Transverse colon (tissue), 4 donors: ENCODE data around the gene CFAP73. TPM values are rescaled to one million over a fixed set of nuclear protein-coding genes. Genes with fewer than 3 reads are reported as not detected.
"Not testable (repeated sequence)": the region's sequence is repeated elsewhere in the genome, so short reads cannot be mapped to it uniquely, and the experiment has no call there.

ENCODE experiments used
- DNase-seq: peaks from one replicate; pipeline ENCODE4 v3.0.0-alpha.2; 2019
- H3K27ac ChIP-seq, 4 donors: fragments of 200-600 bp; sonication (generic); 2 replicates each; pipeline ENCODE4 v1.5.1; 2016 to 2018; ENCODE audit warnings: inconsistent platforms in 4 of 4
- H3K27me3 ChIP-seq: fragments of 200-600 bp; sonication (generic); 2 replicates; pipeline ENCODE4 v1.5.1; 2017; ENCODE audit warnings: inconsistent platforms
- H3K36me3 ChIP-seq, 4 donors: fragments of 200-600 bp; sonication (generic); 2 replicates each; pipeline ENCODE4 v1.5.1; 2017 to 2019; ENCODE audit warnings: inconsistent platforms in 4 of 4
- H3K4me1 ChIP-seq, 4 donors: fragments of 200-600 bp; sonication (generic); 2 replicates each; pipeline ENCODE4 v1.5.1; 2017 to 2020; ENCODE audit warnings: inconsistent platforms in 4 of 4
- H3K4me3 ChIP-seq, 4 donors: fragments of 200-600 bp; sonication (generic); 1 replicate in 1 of 4; 2 replicates in 3 of 4; pipeline versions ENCODE4 v1.5.1 to v1.6.1; 2017 to 2019; ENCODE audit warnings: inconsistent platforms in 4 of 4
- H3K9me3 ChIP-seq, 2 donors: fragments of 200-600 bp; sonication (generic); 2 replicates each; pipeline ENCODE4 v1.5.1; 2017 to 2019; ENCODE audit warnings: inconsistent platforms in 2 of 2
- EP300 ChIP-seq: sonication (generic); formaldehyde crosslinking; IDR thresholded peaks from one replicate; pipeline ENCODE4 v1.6.1; 2017; ENCODE audit warnings: antibody characterized with exemption, low read depth
- POLR2A ChIP-seq: fragments of 450-650 bp; IDR thresholded peaks from one replicate; pipeline ENCODE4 v1.6.1; 2016; ENCODE audit warnings: antibody characterized with exemption, mild to moderate bottlenecking, moderate library complexity
- POLR2AphosphoS5 ChIP-seq, 3 donors: sonication (generic); formaldehyde crosslinking; IDR thresholded peaks; one replicate each; pipeline ENCODE4 v1.6.1; 2016; ENCODE audit warnings: antibody characterized with exemption in 3 of 3
- WGBS, 2 donors: methylation state at CpG; one replicate each; pipeline ENCODE4 v1.1.5; 2018; ENCODE audit warnings: low coverage in 1 of 2; 5-methylcytosine and 5-hydroxymethylcytosine counted together
- in situ Hi-C, 4 donors: fragments of 200-750 bp; cut with MboI; loops; one replicate each; pipeline versions ENCODE4 v1.15.0 to v1.15.1; 2017; ENCODE audit warnings: low sequenced_read_pairs in 3 of 4, low pct_ligation_motif_present in 1 of 4, low pct_unique_long_range_greater_than_20kb in 1 of 4
- intact Hi-C: fragments of 100-400 bp; cut with DNase I; formaldehyde crosslinking; loops from one replicate; pipeline ENCODE4 v1.15.1; 2023; ENCODE audit warnings: low total_unique reads
- total RNA-seq, 4 donors: library from RNA; depleted of rRNA; stranded (reverse); fragments of >200 nt; gene quantifications; one replicate each; pipeline ENCODE4 v1.1.0, GENCODE V29; 2016
- TF ChIP-seq, protein P1 (sequence below), 5 experiments: fragments of 200-600 bp in 3 of 5; fragments of 450-650 bp in 2 of 5; sonication (generic) in 3 of 5; IDR thresholded peaks; 1 replicate in 2 of 5; 2 replicates in 3 of 5; pipeline ENCODE4 v1.5.1; 2016 to 2017; ENCODE audit warnings: antibody characterized with exemption in 5 of 5, inconsistent platforms in 3 of 5, mild to moderate bottlenecking in 2 of 5, moderate library complexity in 1 of 5

The CFAP73 gene
- total RNA-seq, 4 donors from 2014 or later, result not detected

DNA sequence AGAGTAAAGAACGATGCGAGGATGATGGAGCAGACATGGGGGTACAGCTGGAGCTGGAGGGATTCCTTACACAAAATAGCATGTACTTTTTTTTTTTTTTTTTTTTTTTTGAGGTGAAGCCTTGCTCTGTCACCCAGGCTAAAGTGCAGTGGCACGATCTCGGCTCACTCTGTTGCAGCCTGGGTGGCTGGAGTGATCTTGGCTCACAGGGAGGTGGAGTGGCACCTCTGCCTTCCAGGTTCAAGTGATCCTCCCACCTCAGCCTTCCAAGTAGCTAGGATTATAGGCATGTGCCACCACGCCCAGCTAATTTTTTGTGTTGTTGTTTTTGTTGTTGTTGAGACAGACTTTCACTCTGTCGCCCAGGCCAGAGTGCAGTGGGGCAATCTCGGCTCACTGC lies 8.8 kb upstream of the CFAP73 start:
- H3K4me3 ChIP-seq, result no peak overlapping the region
- 69 to 71% methylated on average over 5 to 7 of the region's 7 CpGs for WGBS, 2 donors
- no peaks in the 10 kb centered on the region for H3K36me3 ChIP-seq
- H3K9me3 ChIP-seq, result no peaks in the 10 kb centered on the region
- H3K27me3 ChIP-seq, result peaks cover 5% of the 10 kb centered on the region
- DNase-seq, result no peak
- H3K4me1 ChIP-seq, result peaks cover 0 to 29% (median 26%) of the 10 kb centered on the region in 4 donors
- H3K27ac ChIP-seq, result no peak overlapping the region
- in situ Hi-C loops (no loop called here), intact Hi-C loops (no loop called here)
- TF ChIP-seq POLR2AphosphoS5 (IDR thresholded peaks at IDR 0.05) (no peak), POLR2A (no peak), EP300 (no peak)
- TF ChIP-seq, protein P1, sequence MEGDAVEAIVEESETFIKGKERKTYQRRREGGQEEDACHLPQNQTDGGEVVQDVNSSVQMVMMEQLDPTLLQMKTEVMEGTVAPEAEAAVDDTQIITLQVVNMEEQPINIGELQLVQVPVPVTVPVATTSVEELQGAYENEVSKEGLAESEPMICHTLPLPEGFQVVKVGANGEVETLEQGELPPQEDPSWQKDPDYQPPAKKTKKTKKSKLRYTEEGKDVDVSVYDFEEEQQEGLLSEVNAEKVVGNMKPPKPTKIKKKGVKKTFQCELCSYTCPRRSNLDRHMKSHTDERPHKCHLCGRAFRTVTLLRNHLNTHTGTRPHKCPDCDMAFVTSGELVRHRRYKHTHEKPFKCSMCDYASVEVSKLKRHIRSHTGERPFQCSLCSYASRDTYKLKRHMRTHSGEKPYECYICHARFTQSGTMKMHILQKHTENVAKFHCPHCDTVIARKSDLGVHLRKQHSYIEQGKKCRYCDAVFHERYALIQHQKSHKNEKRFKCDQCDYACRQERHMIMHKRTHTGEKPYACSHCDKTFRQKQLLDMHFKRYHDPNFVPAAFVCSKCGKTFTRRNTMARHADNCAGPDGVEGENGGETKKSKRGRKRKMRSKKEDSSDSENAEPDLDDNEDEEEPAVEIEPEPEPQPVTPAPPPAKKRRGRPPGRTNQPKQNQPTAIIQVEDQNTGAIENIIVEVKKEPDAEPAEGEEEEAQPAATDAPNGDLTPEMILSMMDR (IDR thresholded peaks at IDR 0.05), result no peak

DNA sequence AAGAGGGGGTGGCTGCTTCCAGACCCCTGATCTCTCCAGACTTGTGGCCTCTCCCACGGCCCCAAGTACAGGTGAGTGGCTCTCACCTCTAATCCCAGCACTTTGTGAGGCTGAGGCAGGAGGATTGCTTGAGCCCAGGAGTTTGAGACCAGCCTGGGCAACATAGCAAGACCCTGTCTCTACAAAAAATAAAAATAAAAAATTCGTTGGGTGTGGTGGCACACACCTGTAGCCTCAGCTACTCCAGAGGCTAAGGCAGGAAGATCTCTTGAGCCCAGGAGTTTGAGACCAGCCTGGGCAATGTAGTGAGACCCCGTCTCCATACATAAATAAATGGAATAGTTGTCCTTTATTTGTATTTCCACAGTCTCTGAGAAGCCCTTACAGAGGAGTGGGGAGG lies 7.8 kb upstream of the CFAP73 start:
- H3K9me3 ChIP-seq, H3K4me3 ChIP-seq, H3K36me3 ChIP-seq, in situ Hi-C loops, intact Hi-C loops, H3K27me3 ChIP-seq, DNase-seq: not testable (repeated sequence)
- WGBS, 2 donors, result 0 to 60% methylated on average over 1 to 3 of the region's 3 CpGs
- Histone ChIP-seq H3K27ac (peak overlapping the region; percentile 53 to 66 (median 60)), H3K4me1 (peaks cover 0 to 19% (median 18%) of the 10 kb centered on the region in 4 donors)

DNA sequence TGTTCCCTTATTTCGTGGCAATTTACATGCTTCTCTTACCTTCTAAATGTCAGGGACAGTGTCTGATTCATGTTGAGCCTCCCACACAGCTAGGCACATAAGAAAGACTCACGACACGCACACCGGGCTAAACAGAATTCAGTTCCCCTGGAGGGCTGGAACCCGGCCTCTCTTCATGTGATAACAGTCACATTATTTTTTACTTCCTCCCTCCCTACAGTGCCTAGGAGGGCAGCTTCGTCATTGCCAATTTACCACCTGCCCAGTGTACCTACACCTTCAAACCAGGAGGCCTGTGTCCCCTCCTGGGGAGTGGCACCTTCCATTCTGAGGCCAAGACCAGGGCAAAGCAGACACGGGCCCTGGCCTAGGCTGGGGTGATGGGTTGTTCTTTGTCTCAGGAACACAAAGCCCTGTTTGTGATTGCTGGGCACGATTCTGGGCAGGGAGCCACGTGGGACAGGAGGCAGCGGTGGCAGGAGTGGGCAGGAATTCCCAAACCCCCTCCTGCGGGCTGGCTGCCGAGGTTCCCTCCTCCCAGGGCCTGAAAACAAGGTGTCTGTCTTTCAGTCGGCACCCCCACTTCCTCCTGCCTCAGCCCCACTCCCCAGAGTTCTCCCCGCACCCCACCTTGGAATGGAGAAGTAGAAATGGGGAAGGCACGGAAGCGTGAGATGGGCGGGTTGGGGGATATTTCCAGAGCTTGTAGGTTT lies 7.2 kb upstream of the CFAP73 start:
- DNase-seq, result peak; percentile 77
- H3K9me3 ChIP-seq, result no peaks in the 10 kb centered on the region
- intact Hi-C loops, result no loop called here
- in situ Hi-C loops, result no loop called here
- TF ChIP-seq POLR2A (no peak), EP300 (no peak), POLR2AphosphoS5 (IDR thresholded peaks at IDR 0.05) (no peak)
- TF ChIP-seq, protein P1 (IDR thresholded peaks at IDR 0.05), result no peak
- peaks cover 0 to 18% (median 15%) of the 10 kb centered on the region in 4 donors for H3K4me1 ChIP-seq
- no peak overlapping the region for H3K4me3 ChIP-seq
- H3K27me3 ChIP-seq, result no peaks in the 10 kb centered on the region
- WGBS, 2 donors, result 38 to 40% methylated on average over 7 to 17 of the region's 17 CpGs
- H3K36me3 ChIP-seq, result no peaks in the 10 kb centered on the region
- peak overlapping the region; percentile 53 to 66 (median 60) for H3K27ac ChIP-seq

DNA sequence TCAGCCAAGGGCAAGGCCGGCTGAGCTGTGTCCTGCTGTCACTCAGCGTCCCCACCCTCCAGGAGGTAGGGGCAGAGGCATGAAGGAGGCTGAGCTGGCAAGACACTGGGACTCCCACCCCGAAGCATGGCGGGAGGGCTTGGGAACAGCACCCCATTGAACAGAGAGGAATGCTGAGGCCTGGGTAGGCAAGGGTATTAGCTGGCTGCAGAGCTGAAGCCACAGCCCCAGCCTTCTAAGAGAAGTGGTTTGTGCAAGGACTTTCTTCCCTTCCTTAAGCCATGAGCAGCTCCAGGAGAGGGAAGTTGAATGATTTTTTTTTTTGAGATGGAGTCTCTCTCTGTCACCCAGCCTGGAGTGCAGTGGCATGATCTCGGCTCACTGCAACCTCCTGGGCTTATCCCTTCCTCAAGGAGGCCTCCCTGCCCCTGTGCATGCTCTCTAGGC lies 6.6 kb upstream of the CFAP73 start:
- intact Hi-C loops, result no loop called here
- Histone ChIP-seq H3K4me3 (no peak overlapping the region), H3K27me3 (no peaks in the 10 kb centered on the region), H3K4me1 (peaks cover 0 to 18% (median 15%) of the 10 kb centered on the region in 4 donors), H3K36me3 (no peaks in the 10 kb centered on the region), H3K9me3 (no peaks in the 10 kb centered on the region), H3K27ac (peak overlapping the region; percentile 53 to 66 (median 60))
- in situ Hi-C loops, result no loop called here
- WGBS, 2 donors, result 46 to 58% methylated on average over 2 to 5 of the region's 5 CpGs
- no peak for DNase-seq
- TF ChIP-seq, protein P1 (IDR thresholded peaks at IDR 0.05), result no peak
- TF ChIP-seq POLR2A (no peak), POLR2AphosphoS5 (IDR thresholded peaks at IDR 0.05) (no peak), EP300 (no peak)
